Stimulated activated CD8-positive, alpha-beta memory T cell treated with anti-CD3 and anti-CD28 coated beads, Interleukin-7, amount 100 ng/mL, for 4 hours (primary cell): ENCODE measurements around the gene SAMD11.

Experiments
- DNase-seq, 2 donors: peaks; one replicate each; pipeline ENCODE4 v3.0.0-alpha.2; 2020; ENCODE audit warnings: low read depth in 2 of 2

Gene SAMD11

GRCh38 chr1:993379-993995 lies 69.8 kb downstream of the SAMD11 start:
- DNase-seq = no peak
